BJ (cell line): ENCODE measurements around the gene MYH13. TPM values are rescaled to one million over a fixed set of nuclear protein-coding genes. Genes with fewer than 3 reads are reported as not detected.

Experiments
- CTCF ChIA-PET: fragments of 350-600 bp; formaldehyde crosslinking; extraction: SDS; loops from one replicate; lab custom pipeline; 2021; ENCODE audit warnings: antibody characterized with exemption, inconsistent platforms; lab: Yijun Ruan, JAX
- POLR2A ChIA-PET: fragments of 300-600 bp; sonication (Branson Sonifier 250); formaldehyde crosslinking; extraction: SDS; loops from one replicate; lab custom pipeline; 2021; ENCODE audit warnings: antibody characterized with exemption; lab: Charles Lee
- DNase-seq: peaks from one replicate; pipeline ENCODE4 v3.0.0-alpha.2; 2011; ENCODE audit warnings: low read depth
- H3K27me3 ChIP-seq: 2 replicates; pipeline ENCODE4 v1.6.0; 2011; ENCODE audit warnings: low read length; ENCODE audit not compliant: control insufficient read depth, insufficient read depth
- H3K36me3 ChIP-seq: 2 replicates; pipeline ENCODE4 v1.5.1; 2011; ENCODE audit warnings: low read length; ENCODE audit not compliant: control insufficient read depth, insufficient read depth
- H3K4me3 ChIP-seq: 2 replicates; pipeline ENCODE4 v1.5.1; 2011; ENCODE audit warnings: low read depth, mild to moderate bottlenecking, control low read depth, low read length
- polyA minus RNA-seq: library from RNA; depleted of rRNA, polyadenylated mRNA; stranded (reverse); fragments of >200 nt; gene quantifications from 2 replicates; pipeline ENCODE4 v1.2.3, GENCODE V29; 2011; rRNA and poly(A)+ RNA removed
- polyA plus RNA-seq: library from polyadenylated mRNA; depleted of rRNA; stranded (reverse); fragments of >200 nt; gene quantifications from 2 replicates; pipeline ENCODE4 v1.2.3, GENCODE V29; 2011; rRNA removed
- TF ChIP-seq, protein P1 (sequence below): IDR thresholded peaks from 2 replicates; pipeline ENCODE4 v1.5.1; 2011; ENCODE audit warnings: low read depth, mild to moderate bottlenecking, control low read depth, inconsistent platforms, low read length, moderate library complexity; ENCODE audit not compliant: insufficient read depth

MYH13 gene
- not detected in 2 replicates for polyA plus RNA-seq
- polyA minus RNA-seq, result not detected in 2 replicates

DNA sequence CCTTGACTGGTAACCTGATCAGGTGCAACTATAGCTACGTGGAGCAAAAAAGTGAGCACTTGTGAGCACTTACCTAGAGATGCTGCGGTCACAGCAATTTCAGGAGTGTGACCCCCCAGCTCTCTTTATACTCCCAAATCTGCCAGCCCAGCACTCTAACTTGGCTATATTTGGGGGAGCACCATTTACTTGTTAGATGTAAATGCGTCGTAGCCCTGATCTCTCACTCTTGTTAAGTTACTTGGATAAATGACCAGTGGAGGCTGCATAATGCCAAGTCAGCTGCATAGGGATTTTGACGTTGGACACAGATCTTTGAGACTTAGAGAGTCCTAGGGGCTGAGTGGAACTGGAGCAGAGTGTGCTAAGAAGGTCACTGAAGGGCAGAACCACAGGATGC, at the start of gene MYH13:
Gene MYH13, minus strand, starts transcription at position 101 of the 400 bp plus-strand sequence. CDS start 8,476 bp downstream, outside the sequence.
- ChIA-PET CTCF (no interaction called here), POLR2A (no interaction called here)
- TF ChIP-seq, protein P1, sequence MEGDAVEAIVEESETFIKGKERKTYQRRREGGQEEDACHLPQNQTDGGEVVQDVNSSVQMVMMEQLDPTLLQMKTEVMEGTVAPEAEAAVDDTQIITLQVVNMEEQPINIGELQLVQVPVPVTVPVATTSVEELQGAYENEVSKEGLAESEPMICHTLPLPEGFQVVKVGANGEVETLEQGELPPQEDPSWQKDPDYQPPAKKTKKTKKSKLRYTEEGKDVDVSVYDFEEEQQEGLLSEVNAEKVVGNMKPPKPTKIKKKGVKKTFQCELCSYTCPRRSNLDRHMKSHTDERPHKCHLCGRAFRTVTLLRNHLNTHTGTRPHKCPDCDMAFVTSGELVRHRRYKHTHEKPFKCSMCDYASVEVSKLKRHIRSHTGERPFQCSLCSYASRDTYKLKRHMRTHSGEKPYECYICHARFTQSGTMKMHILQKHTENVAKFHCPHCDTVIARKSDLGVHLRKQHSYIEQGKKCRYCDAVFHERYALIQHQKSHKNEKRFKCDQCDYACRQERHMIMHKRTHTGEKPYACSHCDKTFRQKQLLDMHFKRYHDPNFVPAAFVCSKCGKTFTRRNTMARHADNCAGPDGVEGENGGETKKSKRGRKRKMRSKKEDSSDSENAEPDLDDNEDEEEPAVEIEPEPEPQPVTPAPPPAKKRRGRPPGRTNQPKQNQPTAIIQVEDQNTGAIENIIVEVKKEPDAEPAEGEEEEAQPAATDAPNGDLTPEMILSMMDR, result no peak
- Histone ChIP-seq H3K4me3 (no peak within 1 kb of the TSS), H3K36me3 (no peaks in the 10 kb centered on the region), H3K27me3 (no peaks in the 10 kb centered on the region)
- no peak for DNase-seq

DNA sequence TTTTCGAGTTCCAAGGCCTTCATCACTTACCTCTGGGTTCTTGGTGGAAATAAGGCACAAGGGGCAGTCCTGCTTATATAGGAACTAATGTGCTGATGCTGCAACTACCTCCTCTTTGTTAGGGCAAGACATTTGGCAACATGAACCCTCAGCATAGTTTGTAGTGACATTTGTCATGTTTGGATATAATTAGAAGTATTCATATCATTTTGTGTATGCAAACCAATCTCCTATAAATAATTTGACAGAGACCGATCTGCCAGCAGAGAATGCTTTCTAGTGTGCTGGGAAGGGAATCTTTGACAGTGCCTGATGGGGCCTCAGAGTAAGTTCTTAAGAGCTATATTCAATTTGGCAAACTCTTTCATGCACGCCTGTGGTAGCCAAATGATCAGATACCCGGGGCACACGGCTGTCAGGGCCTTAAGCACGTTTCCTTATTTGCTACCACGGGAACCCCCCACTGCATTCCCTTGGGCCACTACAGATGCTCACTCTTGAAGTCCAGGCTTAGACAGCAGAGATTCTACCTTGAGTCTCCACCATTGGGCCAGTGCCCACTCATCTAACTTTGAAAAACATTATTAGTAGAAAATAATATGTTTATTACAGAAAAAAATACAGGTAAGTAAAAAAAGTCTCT, 49.2 kb upstream of the MYH13 start, which contains the start of gene MYH8:
Gene MYH8, minus strand, starts transcription at position 51 of the 643 bp plus-strand sequence. CDS start 1,723 bp downstream, outside the sequence.
- H3K4me3 ChIP-seq, result no peak within 1 kb of the TSS
- no peak for DNase-seq
- ChIA-PET POLR2A (no interaction called here), CTCF (no interaction called here)
- TF ChIP-seq, protein P1, result no peak
- H3K36me3 ChIP-seq, result no peaks in the 10 kb centered on the region
- H3K27me3 ChIP-seq, result no peaks in the 10 kb centered on the region

GRCh38 chr17:10421211-10421610, 48.4 kb upstream of the MYH13 start:
- no peak overlapping the region for H3K4me3 ChIP-seq
- no peak for DNase-seq
- POLR2A ChIA-PET, result no interaction called here
- H3K36me3 ChIP-seq, result no peaks in the 10 kb centered on the region
- H3K27me3 ChIP-seq, result no peaks in the 10 kb centered on the region
- TF ChIP-seq, protein P1, result no peak
- CTCF ChIA-PET, result interaction anchor here (1.3 kb wide), 1 partner anchor 196 kb away, joined by 3 read pairs; no protein-coding TSS in a partner anchor

DNA sequence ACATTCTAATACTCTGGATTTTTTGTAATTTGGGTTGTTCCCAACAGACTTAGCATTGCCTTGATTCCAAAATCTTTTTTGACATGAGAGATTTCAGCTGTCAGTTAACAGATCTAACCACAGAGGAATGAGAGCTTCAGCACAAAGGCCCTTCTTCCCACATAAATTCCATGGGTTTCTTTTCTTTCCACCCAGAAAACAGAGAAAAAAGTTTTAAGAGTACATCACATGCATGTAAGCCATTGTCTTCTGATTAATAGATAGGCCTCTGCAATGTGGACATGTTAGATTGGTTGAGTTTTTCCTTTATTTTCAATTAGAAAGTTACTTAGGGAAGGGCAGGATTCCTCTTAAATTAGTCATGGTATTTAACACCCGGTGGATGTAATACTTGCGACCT, 48.0 kb upstream of the MYH13 start:
- DNase-seq, result no peak
- TF ChIP-seq, protein P1, result no peak
- no peak overlapping the region for H3K4me3 ChIP-seq
- no peaks in the 10 kb centered on the region for H3K36me3 ChIP-seq
- H3K27me3 ChIP-seq, result no peaks in the 10 kb centered on the region
- POLR2A ChIA-PET, result no interaction called here
- CTCF ChIA-PET, result interaction anchor here (1.3 kb wide), 1 partner anchor 197 kb away, joined by 3 read pairs; no protein-coding TSS in a partner anchor

GRCh38 chr17:10417431-10417830, 44.6 kb upstream of the MYH13 start:
- ChIA-PET POLR2A (no interaction called here), CTCF (no interaction called here)
- no peak overlapping the region for H3K4me3 ChIP-seq
- H3K36me3 ChIP-seq, result no peaks in the 10 kb centered on the region
- TF ChIP-seq, protein P1, result no peak
- H3K27me3 ChIP-seq, result no peaks in the 10 kb centered on the region
- no peak for DNase-seq
